WTC11 (cell line): Measurements from ENCODE around the gene ZNF608. TPM values are rescaled to one million over a fixed set of nuclear protein-coding genes. Genes with fewer than 3 reads are reported as not detected.

Experiments
- ATAC-seq: fragments of 200-7000 bp; cut with Tn5 transposase; 2 replicates; pipeline ENCODE4 v1.10.0; 2021; ENCODE audit warnings: mild to moderate bottlenecking, moderate library complexity
- CTCF ChIA-PET: fragments of 300-600 bp; sonication (Branson Sonifier 250); formaldehyde crosslinking; loops from one replicate; lab custom pipeline; 2021; ENCODE audit warnings: antibody characterized with exemption; lab: Charles Lee
- POLR2A ChIA-PET: fragments of 350-600 bp; sonication (Branson Sonifier 250); formaldehyde crosslinking; loops from one replicate; lab custom pipeline; 2021; ENCODE audit warnings: antibody characterized with exemption; lab: Charles Lee
- DNase-seq: peaks from one replicate; pipeline ENCODE4 v3.0.0; 2021; ENCODE audit warnings: low spot score
- H3K27ac Mint-ChIP-seq: 2 replicates; pipeline ENCODE4 v1.8.0; 2021; ENCODE audit warnings: mixed read lengths
- H3K27me3 Mint-ChIP-seq: 2 replicates; pipeline ENCODE4 v1.8.0; 2021; ENCODE audit warnings: low read depth, mild to moderate bottlenecking, moderate library complexity, mixed read lengths
- H3K36me3 Mint-ChIP-seq: 2 replicates; pipeline ENCODE4 v1.8.0; 2021; ENCODE audit warnings: mixed read lengths
- H3K4me1 Mint-ChIP-seq: 2 replicates; pipeline ENCODE4 v1.8.0; 2022; ENCODE audit warnings: mixed read lengths
- H3K4me3 Mint-ChIP-seq: 2 replicates; pipeline ENCODE4 v1.8.0; 2021; ENCODE audit warnings: mild to moderate bottlenecking, moderate library complexity, mixed read lengths
- H3K9me3 Mint-ChIP-seq: 2 replicates; pipeline ENCODE4 v1.8.0; 2021; ENCODE audit warnings: mixed read lengths
- ATF3 ChIP-seq: sonication (generic); formaldehyde crosslinking; conservative IDR thresholded peaks from 2 replicates; pipeline ENCODE4 v1.8.1; 2022; ENCODE audit warnings: mild to moderate bottlenecking, missing genetic modification reagents
- ATF6 ChIP-seq: sonication (generic); formaldehyde crosslinking; IDR thresholded peaks from 2 replicates; pipeline ENCODE4 v1.8.1; 2023; ENCODE audit warnings: mild to moderate bottlenecking, missing genetic modification reagents
- CTCF ChIP-seq: fragments of 200-600 bp; IDR thresholded peaks from 2 replicates; pipeline ENCODE4 v1.8.0; 2022; ENCODE audit warnings: antibody characterized with exemption
- ELF4 ChIP-seq: sonication (generic); formaldehyde crosslinking; IDR thresholded peaks from 2 replicates; pipeline ENCODE4 v1.8.1; 2022; ENCODE audit warnings: low read depth, mild to moderate bottlenecking, moderate library complexity, missing genetic modification reagents
- ERG ChIP-seq: fragments of 250-450 bp; sonication (Bioruptor Pico); IDR thresholded peaks from 2 replicates; pipeline ENCODE4 v1.8.0; 2021; ENCODE audit warnings: mild to moderate bottlenecking
- GABPB1 ChIP-seq: sonication (generic); formaldehyde crosslinking; IDR thresholded peaks from 2 replicates; pipeline ENCODE4 v1.8.1; 2023; ENCODE audit warnings: mild to moderate bottlenecking, missing genetic modification reagents
- IRF1 ChIP-seq: sonication (generic); formaldehyde crosslinking; IDR thresholded peaks from 2 replicates; pipeline ENCODE4 v1.8.0; 2023; ENCODE audit warnings: missing genetic modification reagents
- JUN ChIP-seq: sonication (generic); formaldehyde crosslinking; IDR thresholded peaks from 2 replicates; pipeline ENCODE4 v1.8.0; 2023; ENCODE audit warnings: mild to moderate bottlenecking, missing genetic modification reagents
- NR3C1 ChIP-seq: sonication (generic); formaldehyde crosslinking; conservative IDR thresholded peaks from 2 replicates; pipeline ENCODE4 v1.8.1; 2023; ENCODE audit warnings: low read depth, mild to moderate bottlenecking, missing genetic modification reagents
- PRDM15 ChIP-seq: sonication (generic); formaldehyde crosslinking; IDR thresholded peaks from 2 replicates; pipeline ENCODE4 v1.8.0; 2022; ENCODE audit warnings: missing genetic modification reagents
- RORB ChIP-seq: fragments of 250-450 bp; sonication (Bioruptor Pico); IDR thresholded peaks from 2 replicates; pipeline ENCODE4 v1.9.0; 2021; ENCODE audit warnings: mild to moderate bottlenecking
- STAT6 ChIP-seq: sonication (generic); formaldehyde crosslinking; conservative IDR thresholded peaks from 2 replicates; pipeline ENCODE4 v1.8.1; 2023; ENCODE audit warnings: mild to moderate bottlenecking, low read depth, missing genetic modification reagents, moderate library complexity
- TEAD1 ChIP-seq: sonication (generic); formaldehyde crosslinking; IDR thresholded peaks from 2 replicates; pipeline ENCODE4 v1.8.0; 2022; ENCODE audit warnings: mild to moderate bottlenecking, missing genetic modification reagents
- TEAD4 ChIP-seq: sonication (generic); formaldehyde crosslinking; IDR thresholded peaks from 2 replicates; pipeline ENCODE4 v1.8.0; 2022; ENCODE audit warnings: mild to moderate bottlenecking, missing genetic modification reagents
- ZNF138 ChIP-seq: sonication (generic); formaldehyde crosslinking; conservative IDR thresholded peaks from 2 replicates; pipeline ENCODE4 v1.8.1; 2022; ENCODE audit warnings: mild to moderate bottlenecking, moderate library complexity, missing genetic modification reagents
- ZNF281 ChIP-seq: sonication (generic); formaldehyde crosslinking; IDR thresholded peaks from 2 replicates; pipeline ENCODE4 v1.8.0; 2023; ENCODE audit warnings: mild to moderate bottlenecking, missing genetic modification reagents
- ZNF317 ChIP-seq: sonication (generic); formaldehyde crosslinking; IDR thresholded peaks from 2 replicates; pipeline ENCODE4 v1.8.1; 2023; ENCODE audit warnings: low read depth, mild to moderate bottlenecking, moderate library complexity, missing genetic modification reagents, borderline replicate concordance
- ZNF416 ChIP-seq: fragments of 250-450 bp; sonication (Bioruptor Pico); IDR thresholded peaks from 2 replicates; pipeline ENCODE4 v1.9.0; 2021; ENCODE audit warnings: mild to moderate bottlenecking, inconsistent platforms
- ZNF671 ChIP-seq: fragments of 250-450 bp; sonication (Bioruptor Pico); IDR thresholded peaks from 2 replicates; pipeline ENCODE4 v1.8.0; 2021; ENCODE audit warnings: mild to moderate bottlenecking
- total RNA-seq: library from RNA; stranded (reverse); gene quantifications from 3 replicates; pipeline ENCODE4 v1.2.3, GENCODE V29; 2021

Gene ZNF608
- total RNA-seq, 1 experiment from 2014 or later: 40.6 TPM

GRCh38 chr5:124771761-124772160, 25.3 kb upstream of the ZNF608 start (continued):
- TF ChIP-seq STAT6: no peak
- no peak for TF ChIP-seq ZNF671 (CRISPR knock-in tag)
- no peak for TF ChIP-seq ZNF416 (CRISPR knock-in tag)
- no peak for TF ChIP-seq ATF6 (CRISPR knock-in tag)
- TF ChIP-seq, all 79 proteins: peak for 0

- no peaks in the 10 kb centered on the region; the same call in 1 of the 2 replicates for H3K27me3 Mint-ChIP-seq
- DNase-seq (no peak), ATAC-seq (no peak)
- TF ChIP-seq PRDM15 (no peak), RORB (CRISPR knock-in tag) (no peak), JUN (CRISPR knock-in tag) (no peak), ELF4 (no peak), ZNF138 (CRISPR knock-in tag) (no peak), ZNF416 (CRISPR knock-in tag) (no peak), ZNF317 (CRISPR knock-in tag) (no peak), TEAD4 (CRISPR knock-in tag) (no peak), TEAD1 (CRISPR knock-in tag) (no peak), ERG (CRISPR knock-in tag) (no peak), ZNF281 (CRISPR knock-in tag) (no peak), ATF3 (no peak), CTCF (no peak), GABPB1 (CRISPR knock-in tag) (no peak), IRF1 (CRISPR knock-in tag) (no peak), NR3C1 (no peak)
- ChIA-PET POLR2A (no interaction called here), CTCF (no interaction called here)
- no peak overlapping the region for H3K27ac Mint-ChIP-seq
- H3K36me3 Mint-ChIP-seq: no peaks in the 10 kb centered on the region
- H3K4me3 Mint-ChIP-seq: no peak overlapping the region
- H3K4me1 Mint-ChIP-seq: peaks cover 13% of the 10 kb centered on the region
- H3K9me3 Mint-ChIP-seq: peaks cover 5% of the 10 kb centered on the region; the same call in 1 of the 2 replicates
Measured at GRCh38 chr5:124764992-124765611, 18.7 kb upstream of the ZNF608 start.
